H9 (cell line): ENCODE results near the gene CAND2. TPM values are rescaled to one million over a fixed set of nuclear protein-coding genes. Genes with fewer than 3 reads are reported as not detected.

Experiments used
- DNase-seq: peaks from one replicate; pipeline ENCODE4 v3.0.0-alpha.2; 2017
- H2AFZ ChIP-seq: one replicate; pipeline ENCODE4 v1.6.1; 2013; ENCODE audit warnings: mild to moderate bottlenecking, low read length, control low read depth, moderate library complexity
- H2AK5ac ChIP-seq: 2 replicates; pipeline ENCODE4 v1.6.1; 2013; ENCODE audit warnings: low read length, control low read depth, mixed read lengths; ENCODE audit not compliant: insufficient read length
- H2BK120ac ChIP-seq: one replicate; pipeline ENCODE4 v1.6.1; 2013; ENCODE audit warnings: low read depth, mild to moderate bottlenecking, low read length, control low read depth, inconsistent platforms; ENCODE audit not compliant: poor library complexity, severe bottlenecking
- H2BK12ac ChIP-seq: 2 replicates; pipeline ENCODE4 v1.6.1; 2013; ENCODE audit warnings: low read length, control low read depth, mixed read lengths, low read depth; ENCODE audit not compliant: insufficient read length
- H2BK15ac ChIP-seq: 2 replicates; pipeline ENCODE4 v1.6.1; 2013; ENCODE audit warnings: low read depth, low read length, control low read depth
- H2BK20ac ChIP-seq: one replicate; pipeline ENCODE4 v1.6.1; 2013; ENCODE audit warnings: low read depth, mild to moderate bottlenecking, low read length, control low read depth, inconsistent platforms; ENCODE audit not compliant: poor library complexity, severe bottlenecking
- H2BK5ac ChIP-seq: 2 replicates; pipeline ENCODE4 v1.6.1; 2013; ENCODE audit warnings: low read length, control low read depth, mixed read lengths; ENCODE audit not compliant: insufficient read length
- H3K14ac ChIP-seq: 2 replicates; pipeline ENCODE4 v1.6.1; 2013; ENCODE audit warnings: low read length, control low read depth; ENCODE audit not compliant: insufficient read depth
- H3K18ac ChIP-seq: 2 replicates; pipeline ENCODE4 v1.6.1; 2013; ENCODE audit warnings: low read depth, mild to moderate bottlenecking, mixed read lengths, low read length, control low read depth; ENCODE audit not compliant: insufficient read length
- H3K23ac ChIP-seq: 2 replicates; pipeline ENCODE4 v1.6.1; 2013; ENCODE audit warnings: low read length, control low read depth, mixed read lengths, low read depth; ENCODE audit not compliant: insufficient read length
- H3K23me2 ChIP-seq: 2 replicates; pipeline ENCODE4 v1.6.1; 2013; ENCODE audit warnings: low read depth, mild to moderate bottlenecking, mixed read lengths, low read length, control low read depth; ENCODE audit not compliant: insufficient read length, poor library complexity, severe bottlenecking
- H3K27ac ChIP-seq: 2 replicates; pipeline ENCODE4 v1.5.1; 2013; ENCODE audit warnings: low read length, control low read depth, mixed read lengths, low read depth; ENCODE audit not compliant: insufficient read length
- H3K27me3 ChIP-seq: 2 replicates; pipeline ENCODE4 v1.6.1; 2013; ENCODE audit warnings: low read length, control low read depth, inconsistent platforms; ENCODE audit not compliant: insufficient read depth
- H3K4ac ChIP-seq: 2 replicates; pipeline ENCODE4 v1.6.1; 2013; ENCODE audit warnings: low read depth, mild to moderate bottlenecking, control low read depth, inconsistent platforms, low read length, moderate library complexity
- H3K4me1 ChIP-seq: 2 replicates; pipeline ENCODE4 v1.6.1; 2013; ENCODE audit warnings: low read length, control low read depth, inconsistent platforms; ENCODE audit not compliant: insufficient read depth
- H3K4me2 ChIP-seq: 2 replicates; pipeline ENCODE4 v1.6.1; 2013; ENCODE audit warnings: low read length, control low read depth, mixed read lengths; ENCODE audit not compliant: insufficient read length, insufficient read depth
- H3K56ac ChIP-seq: 2 replicates; pipeline ENCODE4 v1.6.1; 2013; ENCODE audit warnings: low read depth, mild to moderate bottlenecking, mixed read lengths, low read length, control low read depth; ENCODE audit not compliant: insufficient read length
- H3K79me1 ChIP-seq: 2 replicates; pipeline ENCODE4 v1.6.1; 2013; ENCODE audit warnings: low read depth, mild to moderate bottlenecking, moderate library complexity, low read length, control low read depth, inconsistent platforms; ENCODE audit not compliant: insufficient read depth, poor library complexity, severe bottlenecking
- H3K79me2 ChIP-seq: 2 replicates; pipeline ENCODE4 v1.6.1; 2013; ENCODE audit warnings: low read length, control low read depth, inconsistent platforms; ENCODE audit not compliant: insufficient read depth
- H3K9ac ChIP-seq: 2 replicates; pipeline ENCODE4 v1.6.1; 2013; ENCODE audit warnings: low read length, control low read depth, mixed read lengths; ENCODE audit not compliant: insufficient read length; ENCODE audit errors: extremely low read depth
- H3K9me3 ChIP-seq: one replicate; pipeline ENCODE4 v1.6.1; 2013; ENCODE audit warnings: low read depth, low read length, inconsistent platforms; ENCODE audit not compliant: control insufficient read depth
- H3T11ph ChIP-seq: one replicate; pipeline ENCODE4 v1.6.1; 2013; ENCODE audit warnings: mild to moderate bottlenecking, low read length, control low read depth, inconsistent platforms
- H4K20me1 ChIP-seq: one replicate; pipeline ENCODE4 v1.6.1; 2013; ENCODE audit not compliant: control insufficient read depth, insufficient read length, insufficient read depth
- H4K5ac ChIP-seq: 2 replicates; pipeline ENCODE4 v1.6.1; 2013; ENCODE audit warnings: low read depth, mild to moderate bottlenecking, mixed read lengths, low read length, control low read depth; ENCODE audit not compliant: insufficient read length
- H4K8ac ChIP-seq: replicated peaks from 2 replicates; pipeline ENCODE4 v1.6.1; 2013; ENCODE audit warnings: low read length, control low read depth, mixed read lengths, low read depth; ENCODE audit not compliant: insufficient read length
- H4K91ac ChIP-seq: 2 replicates; pipeline ENCODE4 v1.6.1; 2013; ENCODE audit warnings: low read depth, mild to moderate bottlenecking, moderate library complexity, mixed read lengths, low read length, control low read depth; ENCODE audit not compliant: insufficient read length
- H3K27ac Mint-ChIP-seq, 3 experiments: 2 replicates in 2 of 3; 3 replicates in 1 of 3; pipeline ENCODE4 v1.8.0; 2020 to 2021; ENCODE audit warnings: mixed read lengths in 3 of 3, mild to moderate bottlenecking in 1 of 3, moderate library complexity in 1 of 3
- H3K27me3 Mint-ChIP-seq: 2 replicates; pipeline ENCODE4 v1.8.0; 2021; ENCODE audit warnings: low read depth, mild to moderate bottlenecking, moderate library complexity, mixed read lengths
- H3K36me3 Mint-ChIP-seq, 3 experiments: 2 replicates in 2 of 3; 3 replicates in 1 of 3; pipeline ENCODE4 v1.8.0; 2020 to 2021; ENCODE audit warnings: low read depth in 3 of 3, mixed read lengths in 3 of 3; ENCODE audit not compliant: insufficient read depth in 1 of 3
- H3K4me1 Mint-ChIP-seq, 2 experiments: 2 replicates each; pipeline ENCODE4 v1.8.0; 2020; ENCODE audit warnings: mixed read lengths in 2 of 2
- H3K4me3 Mint-ChIP-seq, 2 experiments: 2 replicates in 1 of 2; 3 replicates in 1 of 2; pipeline ENCODE4 v1.8.0; 2020 to 2021; ENCODE audit warnings: mild to moderate bottlenecking in 2 of 2, mixed read lengths in 2 of 2, moderate library complexity in 1 of 2
- H3K9me3 Mint-ChIP-seq, 2 experiments: 2 replicates in 1 of 2; 3 replicates in 1 of 2; pipeline ENCODE4 v1.8.0; 2020; ENCODE audit warnings: mild to moderate bottlenecking in 2 of 2, mixed read lengths in 2 of 2, moderate library complexity in 1 of 2
- CTCF ChIP-seq: fragments of 200-600 bp; sonication (generic); conservative IDR thresholded peaks from 3 replicates; pipeline ENCODE4 v1.8.0; 2021; ENCODE audit warnings: antibody characterized with exemption, mild to moderate bottlenecking
- WGBS: extraction: QIAGEN DNeasy Blood & Tissue Kit; methylation state at CpG from one replicate; pipeline ENCODE4 v1.1.7; 2013; ENCODE audit warnings: missing lambda C conversion rate, low lambda C conversion rate, mixed read lengths; ENCODE audit not compliant: insufficient read length; ENCODE audit errors: extremely low coverage; 5-methylcytosine and 5-hydroxymethylcytosine counted together
- total RNA-seq: library from RNA; stranded (reverse); gene quantifications from 2 replicates; pipeline ENCODE4 v1.2.1, GENCODE V29; 2021

Gene CAND2
- total RNA-seq, 1 experiment from 2014 or later = 10.7 TPM

GRCh38 chr3:12866836-12867235 lies 70.4 kb downstream of the CAND2 start:
- Histone ChIP-seq H2BK12ac (no peak overlapping the region), H3K18ac (no peak overlapping the region), H3K27ac (no peak overlapping the region), H4K91ac (no peak overlapping the region), H3K79me2 (no peaks in the 10 kb centered on the region), H3K4me1 (no peaks in the 10 kb centered on the region; the same call in 1 of the 2 replicates), H4K20me1 (no peaks in the 10 kb centered on the region), H2AFZ (no peak overlapping the region), H4K8ac (no peak overlapping the region), H3K14ac (no peak overlapping the region), H3T11ph (no peak overlapping the region), H3K4me2 (no peak overlapping the region), H2BK20ac (no peak overlapping the region), H3K27me3 (no peaks in the 10 kb centered on the region), H2BK5ac (no peak overlapping the region), H3K23me2 (peaks cover 9% of the 10 kb centered on the region), H4K5ac (no peak overlapping the region), H3K9ac (no peak overlapping the region), H3K23ac (no peak overlapping the region), H2BK120ac (no peak overlapping the region), H3K4ac (no peak overlapping the region), H3K9me3 (no peaks in the 10 kb centered on the region), H2AK5ac (no peak overlapping the region), H3K56ac (no peak overlapping the region), H2BK15ac (no peak overlapping the region), H3K79me1 (no peaks in the 10 kb centered on the region)
- WGBS = no CpG with 5 or more reads among the region's 6 CpGs
- Mint-ChIP-seq H3K27ac (no peak overlapping the region), H3K9me3 (peaks cover 8 to 9% of the 10 kb centered on the region in 2 experiments), H3K4me1 (peaks cover 7% of the 10 kb centered on the region in 2 experiments), H3K27me3 (peaks cover 66% of the 10 kb centered on the region), H3K4me3 (no peak overlapping the region), H3K36me3 (peaks cover 0 to 2% (median 0%) of the 10 kb centered on the region in 3 experiments; a peak in 1 of 7 replicates)
- no peak for DNase-seq
- no peak for TF ChIP-seq CTCF
